Immature natural killer cell (primary cell): ENCODE measurements around the gene FADS3. TPM values are rescaled to one million over a fixed set of nuclear protein-coding genes. Genes with fewer than 3 reads are reported as not detected.
A peak's percentile ranks its signal among the peaks of the same experiment; 100 is the strongest.

Experiments used
- DNase-seq, 3 donors: peaks; one replicate each; pipeline ENCODE4 v3.0.0; 2022; ENCODE audit warnings: mixed read lengths in 1 of 3
- H3K27ac Mint-ChIP-seq, 6 donors: one replicate each; pipeline ENCODE4 v1.8.0; 2020; ENCODE audit warnings: mixed read lengths in 6 of 6, mild to moderate bottlenecking in 5 of 6, inconsistent platforms in 4 of 6, moderate library complexity in 3 of 6
- H3K27me3 Mint-ChIP-seq, 3 donors: one replicate each; pipeline ENCODE4 v1.8.0; 2020 to 2021; ENCODE audit warnings: low read depth in 3 of 3, mild to moderate bottlenecking in 3 of 3, mixed read lengths in 3 of 3, moderate library complexity in 3 of 3, inconsistent platforms in 1 of 3
- H3K36me3 Mint-ChIP-seq, 3 donors: one replicate each; pipeline ENCODE4 v1.8.0; 2020; ENCODE audit warnings: mixed read lengths in 3 of 3, inconsistent platforms in 2 of 3, mild to moderate bottlenecking in 2 of 3
- H3K4me1 Mint-ChIP-seq, 2 donors: one replicate each; pipeline ENCODE4 v1.8.0; 2020; ENCODE audit warnings: inconsistent platforms in 2 of 2, mild to moderate bottlenecking in 2 of 2, mixed read lengths in 2 of 2, moderate library complexity in 1 of 2
- H3K4me3 Mint-ChIP-seq, 5 donors: one replicate each; pipeline ENCODE4 v1.8.0; 2020; ENCODE audit warnings: mild to moderate bottlenecking in 5 of 5, mixed read lengths in 5 of 5, inconsistent platforms in 3 of 5, moderate library complexity in 3 of 5
- H3K9me3 Mint-ChIP-seq, 6 donors: one replicate each; pipeline ENCODE4 v1.8.0; 2020; ENCODE audit warnings: mild to moderate bottlenecking in 6 of 6, mixed read lengths in 6 of 6, inconsistent platforms in 4 of 6, moderate library complexity in 3 of 6
- polyA plus RNA-seq, 3 donors: library from polyadenylated mRNA; unstranded; fragments of 300-500 nt; fragmentation: Illumina TruSeq; gene quantifications; one replicate each; pipeline ENCODE4 v1.2.3, GENCODE V29; 2021

The FADS3 gene
- polyA plus RNA-seq, 3 donors from 2014 or later = 3.2 to 6.2 (median 3.9) TPM

- no peaks in the 10 kb centered on the region for H3K9me3 Mint-ChIP-seq
- no peaks in the 10 kb centered on the region for H3K4me1 Mint-ChIP-seq
- H3K27ac Mint-ChIP-seq = no peak overlapping the region
- peaks cover 0 to 2% (median 0%) of the 10 kb centered on the region in 3 donors for H3K27me3 Mint-ChIP-seq
- no peak for DNase-seq
- no peak overlapping the region for H3K4me3 Mint-ChIP-seq
- peaks cover 0 to 29% (median 26%) of the 10 kb centered on the region in 3 donors for H3K36me3 Mint-ChIP-seq
These were observed 42.7 kb downstream of the FADS3 start for GRCh38 chr11:61848631-61849030.

GRCh38 chr11:61847914-61848581 lies 43.3 kb downstream of the FADS3 start:
- H3K27me3 Mint-ChIP-seq = peaks cover 0 to 2% (median 0%) of the 10 kb centered on the region in 3 donors
- no peak for DNase-seq
- peaks cover 0 to 26% (median 26%) of the 10 kb centered on the region in 3 donors for H3K36me3 Mint-ChIP-seq
- H3K27ac Mint-ChIP-seq = peak overlapping the region in 1 of 6 donors; percentile 55
- no peaks in the 10 kb centered on the region for H3K4me1 Mint-ChIP-seq
- no peak overlapping the region for H3K4me3 Mint-ChIP-seq
- H3K9me3 Mint-ChIP-seq = no peaks in the 10 kb centered on the region

GRCh38 chr11:61846362-61847020 lies 44.9 kb downstream of the FADS3 start:
- Mint-ChIP-seq H3K4me3 (no peak overlapping the region), H3K4me1 (no peaks in the 10 kb centered on the region), H3K9me3 (no peaks in the 10 kb centered on the region), H3K36me3 (peaks cover 3 to 26% (median 15%) of the 10 kb centered on the region in 3 donors), H3K27me3 (no peaks in the 10 kb centered on the region), H3K27ac (peak overlapping the region in 2 of 6 donors; percentile 26 to 58)
- no peak for DNase-seq

DNA sequence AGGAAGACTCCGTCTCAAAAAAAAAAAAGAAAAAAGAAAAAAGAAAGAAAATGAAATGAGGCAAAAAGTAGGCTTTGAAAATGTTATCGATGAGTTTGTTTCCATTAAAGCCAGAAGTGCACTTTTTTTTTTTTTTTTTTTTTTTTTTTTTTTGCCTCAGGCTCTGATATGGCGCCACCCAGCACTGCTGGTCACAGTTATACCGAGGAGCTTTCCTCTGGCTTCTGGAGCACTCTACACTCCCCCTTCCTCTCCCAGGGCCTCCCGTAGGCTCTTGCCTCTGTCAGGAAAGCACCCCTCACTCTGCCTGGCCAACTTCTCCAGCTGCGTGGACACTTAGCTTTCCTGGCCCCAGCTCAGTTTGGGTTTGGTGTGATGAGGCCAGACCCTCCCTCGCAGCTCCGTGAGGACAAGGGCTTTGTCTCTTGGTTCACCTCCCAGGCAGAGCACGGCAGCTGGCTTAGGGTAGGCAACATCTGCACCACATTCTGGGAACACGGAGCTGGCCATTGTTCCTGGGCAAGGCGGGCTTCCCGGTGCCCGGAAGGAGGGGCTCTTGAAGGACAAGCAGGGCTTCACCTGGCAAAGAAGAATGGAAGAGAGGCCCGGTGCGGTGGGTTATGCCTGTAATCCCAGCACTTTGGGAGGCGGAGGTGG lies 46.3 kb downstream of the FADS3 start:
- H3K36me3 Mint-ChIP-seq = peaks cover 10 to 31% (median 23%) of the 10 kb centered on the region in 3 donors
- no peak for DNase-seq
- no peak overlapping the region for H3K4me3 Mint-ChIP-seq
- no peaks in the 10 kb centered on the region for H3K9me3 Mint-ChIP-seq
- H3K4me1 Mint-ChIP-seq = no peaks in the 10 kb centered on the region
- no peaks in the 10 kb centered on the region for H3K27me3 Mint-ChIP-seq
- H3K27ac Mint-ChIP-seq = no peak overlapping the region

- no peaks in the 10 kb centered on the region for H3K9me3 Mint-ChIP-seq
- peaks cover 0 to 3% of the 10 kb centered on the region in 2 donors for H3K4me1 Mint-ChIP-seq
- H3K27ac Mint-ChIP-seq = peak overlapping the region in 1 of 6 donors; percentile 22
- DNase-seq = no peak
- peaks cover 13 to 28% (median 23%) of the 10 kb centered on the region in 3 donors for H3K36me3 Mint-ChIP-seq
- H3K27me3 Mint-ChIP-seq = no peaks in the 10 kb centered on the region
- H3K4me3 Mint-ChIP-seq = no peak overlapping the region
These were observed 48.9 kb downstream of the FADS3 start for GRCh38 chr11:61842528-61842820.

DNA sequence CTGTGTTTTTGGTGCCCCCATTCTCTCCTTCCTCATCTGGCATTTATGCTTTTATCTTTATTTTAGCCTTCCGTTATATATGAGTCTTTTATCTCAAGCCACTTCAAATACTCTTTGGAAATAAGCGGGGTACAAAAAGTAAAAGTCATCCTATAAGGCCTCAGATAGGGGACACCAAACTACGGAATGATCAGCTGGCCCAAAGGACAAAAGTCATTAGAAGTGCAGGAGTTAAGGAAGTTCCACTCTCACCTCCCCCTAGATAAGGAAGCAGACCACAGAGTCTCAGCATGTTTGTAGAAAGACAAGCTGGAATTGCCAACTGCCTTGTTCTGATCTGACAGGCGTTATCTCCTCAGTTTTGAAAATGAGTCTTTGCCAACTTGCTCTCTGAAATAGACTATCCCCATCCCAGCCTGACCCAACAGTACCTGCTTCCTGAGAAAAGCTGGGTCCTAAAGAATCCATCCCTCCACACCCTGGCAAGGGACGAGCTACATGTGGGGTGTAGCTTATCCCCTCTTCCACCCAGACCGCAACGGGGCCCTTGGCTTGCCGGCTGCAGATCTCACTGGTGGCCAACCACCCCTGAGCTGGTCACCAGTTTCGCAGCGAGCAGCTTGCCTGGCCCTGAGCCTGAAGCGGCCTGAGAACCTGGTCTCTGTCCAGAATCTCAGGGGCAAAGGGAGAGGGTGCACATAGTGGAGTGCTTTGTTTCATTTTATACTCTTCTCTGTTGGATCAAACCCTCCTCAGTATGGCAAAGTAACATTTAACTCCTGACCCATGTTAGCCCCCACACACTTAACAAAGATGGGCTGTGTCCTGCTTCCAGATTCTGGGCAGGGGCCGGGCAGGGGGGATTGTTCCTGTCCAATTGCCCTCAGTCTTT lies 49.5 kb downstream of the FADS3 start:
- Mint-ChIP-seq H3K36me3 (peaks cover 13 to 28% (median 20%) of the 10 kb centered on the region in 3 donors), H3K4me3 (no peak overlapping the region), H3K27ac (peak overlapping the region in 1 of 6 donors; percentile 30), H3K4me1 (peaks cover 0 to 3% of the 10 kb centered on the region in 2 donors), H3K27me3 (no peaks in the 10 kb centered on the region), H3K9me3 (no peaks in the 10 kb centered on the region)
- no peak for DNase-seq

DNA sequence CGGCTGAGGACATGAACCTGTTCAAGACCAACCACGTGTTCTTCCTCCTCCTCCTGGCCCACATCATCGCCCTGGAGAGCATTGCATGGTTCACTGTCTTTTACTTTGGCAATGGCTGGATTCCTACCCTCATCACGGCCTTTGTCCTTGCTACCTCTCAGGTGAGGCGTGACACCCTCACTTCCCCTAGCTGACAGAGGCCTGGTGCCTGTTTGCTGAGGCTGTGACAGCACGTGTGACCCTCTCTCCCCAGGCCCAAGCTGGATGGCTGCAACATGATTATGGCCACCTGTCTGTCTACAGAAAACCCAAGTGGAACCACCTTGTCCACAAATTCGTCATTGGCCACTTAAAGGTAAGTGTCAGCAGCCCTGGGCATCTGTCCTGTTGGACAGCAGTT lies 51.0 kb downstream of the FADS3 start:
- Mint-ChIP-seq H3K36me3 (peaks cover 13 to 22% (median 16%) of the 10 kb centered on the region in 3 donors), H3K4me1 (peaks cover 14 to 17% of the 10 kb centered on the region in 2 donors), H3K27ac (peak overlapping the region in 1 of 6 donors; percentile 17), H3K27me3 (no peaks in the 10 kb centered on the region), H3K4me3 (no peak overlapping the region), H3K9me3 (no peaks in the 10 kb centered on the region)
- DNase-seq = no peak

GRCh38 chr11:61839742-61840141 lies 51.6 kb downstream of the FADS3 start:
- Mint-ChIP-seq H3K27ac (peak overlapping the region in 2 of 6 donors; percentile 35 to 61), H3K4me1 (peaks cover 20 to 22% of the 10 kb centered on the region in 2 donors), H3K36me3 (peaks cover 13 to 22% (median 16%) of the 10 kb centered on the region in 3 donors), H3K27me3 (peaks cover 0 to 2% (median under 1%) of the 10 kb centered on the region in 3 donors), H3K9me3 (no peaks in the 10 kb centered on the region), H3K4me3 (no peak overlapping the region)
- DNase-seq = no peak

DNA sequence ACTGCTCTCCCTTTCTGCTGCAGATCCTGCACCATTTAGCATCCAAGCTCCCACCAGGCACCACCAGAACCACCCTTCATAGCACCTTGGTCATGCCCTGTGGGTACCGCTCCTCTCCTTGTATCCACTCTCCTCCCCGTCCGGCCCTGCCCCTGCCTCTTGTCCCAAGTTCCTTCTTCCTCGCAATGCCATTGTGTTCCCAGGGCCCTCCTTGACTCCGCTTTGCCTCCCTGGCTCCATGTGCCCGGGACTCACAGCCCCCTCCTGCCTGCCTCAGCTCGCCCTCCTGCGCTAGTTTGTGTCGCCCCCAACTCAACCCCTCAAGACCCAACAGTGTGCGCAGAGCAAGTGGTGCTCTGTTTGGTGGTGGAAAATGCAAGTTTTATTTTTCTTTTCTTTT lies 52.4 kb downstream of the FADS3 start:
- DNase-seq = no peak
- Mint-ChIP-seq H3K4me3 (peak overlapping the region in 1 of 5 donors; percentile 21), H3K27ac (peak overlapping the region in 2 of 6 donors; percentile 45 to 83), H3K4me1 (peaks cover 28 to 30% of the 10 kb centered on the region in 2 donors), H3K27me3 (peaks cover 0 to 2% (median 2%) of the 10 kb centered on the region in 3 donors), H3K36me3 (peaks cover 13 to 22% (median 16%) of the 10 kb centered on the region in 3 donors), H3K9me3 (no peaks in the 10 kb centered on the region)

GRCh38 chr11:61838501-61838900 lies 52.8 kb downstream of the FADS3 start:
- peak overlapping the region in 2 of 6 donors; percentile 45 to 83 for H3K27ac Mint-ChIP-seq
- H3K27me3 Mint-ChIP-seq = peaks cover 0 to 3% (median 2%) of the 10 kb centered on the region in 3 donors
- no peak for DNase-seq
- peaks cover 32 to 34% of the 10 kb centered on the region in 2 donors for H3K4me1 Mint-ChIP-seq
- H3K36me3 Mint-ChIP-seq = peaks cover 13 to 22% (median 16%) of the 10 kb centered on the region in 3 donors
- no peaks in the 10 kb centered on the region for H3K9me3 Mint-ChIP-seq
- H3K4me3 Mint-ChIP-seq = peak overlapping the region in 1 of 5 donors; percentile 21

DNA sequence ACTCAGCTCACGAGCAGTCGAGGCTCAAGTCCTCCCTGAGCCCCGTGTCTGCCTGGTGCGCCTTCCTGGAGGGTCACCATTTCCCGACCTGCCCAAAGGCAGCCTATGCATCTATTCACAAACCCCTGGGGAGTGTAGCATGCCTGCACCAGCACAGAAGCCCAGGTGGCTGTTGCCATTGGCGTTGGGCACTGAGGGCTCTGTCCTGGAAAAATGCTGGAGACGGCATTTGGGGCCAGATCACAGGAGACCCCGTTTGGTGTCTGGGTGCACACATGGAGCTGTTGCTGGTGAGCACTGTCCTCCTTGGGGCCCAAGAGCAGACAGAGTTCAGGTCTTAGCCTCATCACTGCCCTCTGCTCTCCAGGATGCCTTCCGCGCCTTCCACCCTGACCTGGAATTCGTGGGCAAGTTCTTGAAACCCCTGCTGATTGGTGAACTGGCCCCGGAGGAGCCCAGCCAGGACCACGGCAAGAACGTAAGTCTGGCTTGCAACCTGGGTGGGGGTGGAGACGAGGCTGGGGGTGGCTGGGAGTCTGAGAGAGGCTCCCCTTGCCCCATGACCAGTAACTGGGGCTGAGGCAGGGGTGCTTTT lies 53.8 kb downstream of the FADS3 start:
- DNase-seq = no peak
- Mint-ChIP-seq H3K4me3 (no peak overlapping the region), H3K27me3 (peaks cover 0 to 3% (median 2%) of the 10 kb centered on the region in 3 donors), H3K36me3 (peaks cover 13 to 22% (median 16%) of the 10 kb centered on the region in 3 donors), H3K27ac (peak overlapping the region in 2 of 6 donors; percentile 7 to 58), H3K4me1 (peaks cover 42 to 44% of the 10 kb centered on the region in 2 donors), H3K9me3 (no peaks in the 10 kb centered on the region)

DNA sequence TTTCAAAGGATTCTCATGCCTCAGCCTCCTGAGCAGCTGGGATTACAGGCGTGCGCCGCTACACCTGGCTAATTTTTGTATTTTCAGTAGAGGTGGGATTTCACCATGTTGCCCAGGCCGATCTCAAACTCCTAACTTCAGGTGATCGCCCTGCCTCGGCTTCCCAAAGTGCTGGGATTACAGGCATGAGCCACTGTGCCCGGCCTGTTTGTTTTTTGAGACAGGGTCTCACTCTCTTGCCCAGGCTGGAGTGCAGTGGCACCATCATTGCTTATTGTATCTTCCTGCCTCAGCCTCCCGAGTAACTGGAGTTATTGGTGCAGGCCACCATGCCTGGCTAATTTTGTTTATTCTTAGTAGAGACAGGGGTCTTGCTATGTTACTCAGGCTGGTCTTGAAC lies 55.2 kb downstream of the FADS3 start:
- H3K4me1 Mint-ChIP-seq = peaks cover 50 to 56% of the 10 kb centered on the region in 2 donors

More for the DNA sequence above, 55.2 kb downstream of the FADS3 start:
- peaks cover 0 to 3% (median 2%) of the 10 kb centered on the region in 3 donors for H3K27me3 Mint-ChIP-seq
- no peak for DNase-seq
- peaks cover 8 to 15% (median 11%) of the 10 kb centered on the region in 3 donors for H3K36me3 Mint-ChIP-seq
- H3K4me3 Mint-ChIP-seq = peak overlapping the region in 2 of 5 donors; percentile 55 to 62
- H3K9me3 Mint-ChIP-seq = no peaks in the 10 kb centered on the region
- H3K27ac Mint-ChIP-seq = peak overlapping the region; percentile 91 to 97 (median 94)
